SIG-M5 (cell line): ENCODE results near the gene PROM1.

Experiments
- DNase-seq: peaks from one replicate; lab custom pipeline; 2025; lab: John Stamatoyannopoulos, UW

PROM1 gene

GRCh38 chr4:16062601-16063000, 21.2 kb downstream of the PROM1 start:
- DNase-seq: no peak

DNA sequence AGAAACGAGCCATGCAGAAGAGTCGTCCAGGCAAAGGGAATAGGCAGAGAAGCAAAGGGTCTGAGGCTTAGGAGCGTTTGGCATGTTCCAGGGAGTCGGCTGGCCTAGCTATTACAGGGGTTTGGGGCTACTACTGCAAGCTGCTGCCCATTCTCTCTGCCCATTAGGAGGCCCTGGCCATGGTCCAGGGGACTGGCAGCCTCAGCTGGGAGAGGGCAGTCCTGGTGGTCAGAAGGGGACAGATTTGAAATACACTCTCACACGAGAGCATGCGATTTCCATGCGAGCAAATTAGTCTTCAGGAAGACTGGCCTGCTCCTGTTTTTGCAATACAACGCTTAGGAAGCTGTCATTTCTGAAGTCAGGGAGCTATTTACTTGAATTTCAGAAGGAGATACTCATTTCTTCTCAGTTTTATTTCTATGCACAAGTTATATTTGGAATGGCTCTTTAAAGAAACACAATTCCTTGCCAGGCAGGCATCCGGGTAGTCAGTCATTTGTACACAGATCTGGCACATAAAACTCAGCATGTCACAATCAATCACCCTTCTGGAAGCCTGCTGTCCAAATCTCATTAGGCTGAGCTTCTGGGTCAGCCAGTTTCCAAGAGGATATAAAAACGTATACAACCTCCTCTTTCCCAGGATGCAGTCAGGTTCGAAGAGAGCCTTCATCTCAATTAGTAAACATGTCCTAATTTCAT, 27.0 kb downstream of the PROM1 start:
- no peak for DNase-seq

DNA sequence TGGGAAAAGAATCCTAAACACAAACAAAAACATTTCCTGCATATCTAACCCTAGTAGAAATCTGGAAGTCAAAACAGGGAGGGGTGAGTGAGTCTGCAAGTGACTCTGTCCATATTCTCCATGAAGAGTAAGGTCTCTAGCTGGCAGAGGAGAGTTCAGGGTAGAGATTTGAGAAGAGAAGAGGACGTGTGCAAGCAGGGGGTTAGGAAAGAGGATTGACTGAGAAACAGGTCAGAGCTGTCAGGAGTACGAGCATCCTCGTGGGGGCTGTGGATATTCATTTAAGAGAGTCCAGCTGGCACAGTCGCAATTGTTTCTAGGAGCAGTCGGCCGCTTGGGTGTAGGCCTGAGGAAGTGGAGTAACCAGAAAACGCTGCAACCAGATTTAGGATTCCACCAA, 27.9 kb downstream of the PROM1 start:
- no peak for DNase-seq

- no peak for DNase-seq
These were observed 28.4 kb downstream of the PROM1 start for GRCh38 chr4:16055471-16055870.

DNA sequence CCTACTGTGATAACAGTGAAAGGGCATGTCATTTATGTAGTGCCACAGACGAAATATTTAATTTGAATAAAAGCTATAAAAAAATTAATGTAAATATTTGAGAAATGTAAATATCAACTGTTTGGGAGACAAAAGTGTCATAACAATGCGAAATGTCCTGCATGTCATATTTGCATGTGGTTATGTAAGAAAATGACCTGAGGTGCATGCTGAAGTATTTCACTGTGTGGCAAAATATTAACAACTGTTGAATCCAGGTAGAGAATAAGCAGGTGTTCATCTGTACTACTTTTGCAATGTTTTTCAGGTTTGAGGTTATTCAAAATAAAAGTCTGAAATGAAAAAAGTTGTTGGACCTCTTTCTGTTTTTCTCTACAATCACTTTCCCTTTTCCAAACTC, 30.9 kb downstream of the PROM1 start:
- no peak for DNase-seq

- no peak for DNase-seq
These were observed 31.8 kb downstream of the PROM1 start for GRCh38 chr4:16051980-16052379.

GRCh38 chr4:16051132-16051531, 32.7 kb downstream of the PROM1 start:
- DNase-seq: no peak

GRCh38 chr4:16050669-16051068, 33.2 kb downstream of the PROM1 start:
- no peak for DNase-seq

DNA sequence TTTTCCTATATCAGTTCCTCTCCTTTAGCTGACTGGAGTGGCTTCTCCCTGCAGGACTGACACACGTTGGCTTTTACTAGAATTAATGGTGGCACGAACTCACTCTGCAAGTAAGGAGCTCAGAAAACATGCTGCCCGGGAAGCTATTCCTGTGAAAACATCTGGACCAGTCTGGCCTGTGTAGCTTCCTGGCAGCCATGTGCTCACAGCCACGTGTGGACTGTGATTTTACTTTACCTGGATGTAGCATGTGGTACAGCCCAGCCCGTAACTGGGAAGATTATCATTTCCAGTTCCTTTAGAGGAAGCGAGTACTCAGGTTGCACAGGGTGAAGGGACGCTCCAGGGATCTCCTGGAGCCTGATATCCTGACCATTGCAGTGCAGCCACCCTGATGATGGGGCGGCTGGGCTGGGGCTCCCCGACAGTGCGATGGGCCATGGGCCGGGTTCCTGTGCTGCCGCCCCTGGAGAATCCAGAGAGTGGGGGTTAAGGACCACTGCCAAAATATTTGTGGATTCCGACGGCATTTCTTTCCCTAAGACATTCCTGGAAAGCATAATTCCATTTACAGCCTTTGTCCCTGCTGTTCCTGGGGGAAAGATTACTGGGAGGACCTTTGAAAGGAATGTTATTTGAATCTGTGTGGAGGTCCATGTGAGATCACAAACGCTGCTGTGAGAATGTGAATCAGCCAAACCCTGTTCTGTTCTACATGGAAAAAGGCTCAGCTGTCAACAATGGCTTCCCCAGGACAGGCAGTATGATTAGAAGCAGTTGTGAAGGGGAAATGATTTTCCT, 35.0 kb downstream of the PROM1 start:
- no peak for DNase-seq

GRCh38 chr4:16045687-16046086, 38.1 kb downstream of the PROM1 start:
- DNase-seq: no peak

GRCh38 chr4:16043642-16044498, 40.0 kb downstream of the PROM1 start:
- no peak for DNase-seq

DNA sequence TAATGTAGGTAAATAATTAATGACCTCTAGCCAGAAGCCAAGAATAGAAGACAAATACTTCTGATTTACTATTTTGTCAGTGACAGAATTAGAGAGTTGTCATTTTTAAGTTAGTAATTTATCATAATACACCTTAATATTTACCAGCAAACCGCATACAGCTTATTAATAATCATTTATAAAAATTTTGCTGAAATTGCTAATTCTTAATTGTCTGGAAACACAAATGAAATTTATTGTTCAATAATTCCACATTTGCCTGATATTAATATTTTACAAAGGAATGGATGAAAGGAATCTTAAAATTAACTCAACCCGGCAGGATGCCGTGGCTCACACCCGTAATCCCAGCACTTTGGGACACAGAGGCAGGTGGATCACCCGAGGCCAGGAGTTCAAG, 44.7 kb downstream of the PROM1 start:
- DNase-seq: no peak

DNA sequence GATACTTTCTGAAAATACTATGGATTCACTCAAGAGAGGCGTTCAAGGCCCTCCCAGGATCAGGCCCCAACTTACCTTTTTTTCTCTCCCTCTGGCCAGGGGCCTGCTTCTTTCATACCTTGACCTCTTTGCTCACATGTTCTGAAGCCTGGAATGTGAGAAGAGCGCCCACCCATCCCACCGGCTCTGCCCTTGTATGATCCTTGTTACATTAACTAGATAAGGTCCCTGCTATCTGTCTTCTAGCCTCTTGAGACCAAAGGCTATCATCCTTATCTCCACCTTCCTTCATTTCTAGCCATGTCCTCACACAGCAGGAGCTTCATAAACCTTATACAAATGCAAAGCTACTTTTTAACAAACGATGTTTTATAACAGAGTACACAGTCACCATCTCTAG, 45.9 kb downstream of the PROM1 start:
- no peak for DNase-seq

DNA sequence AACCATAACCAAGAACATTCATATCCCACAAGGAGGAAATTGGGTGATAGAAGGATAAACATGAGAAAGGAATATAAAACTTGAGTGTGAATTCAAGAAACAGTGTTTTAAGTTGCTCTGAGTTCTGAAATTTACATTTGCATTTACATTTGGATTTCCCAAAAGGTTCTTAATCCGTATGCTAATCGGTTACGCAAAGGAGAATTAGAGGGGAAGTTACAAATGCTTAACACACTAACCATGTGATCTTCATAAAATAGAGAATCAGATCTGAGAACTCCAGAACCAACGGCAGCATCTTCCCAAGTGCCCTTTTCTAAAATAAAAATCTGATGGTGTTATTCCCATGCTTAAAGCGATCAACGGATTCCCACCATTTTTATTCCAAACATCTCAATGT, 48.0 kb downstream of the PROM1 start:
- no peak for DNase-seq

GRCh38 chr4:16034010-16034748, 49.6 kb downstream of the PROM1 start:
- DNase-seq: no peak

GRCh38 chr4:16032396-16032770, 51.4 kb downstream of the PROM1 start:
- DNase-seq: no peak

- no peak for DNase-seq
These were observed 52.1 kb downstream of the PROM1 start for GRCh38 chr4:16031546-16032395.

GRCh38 chr4:16029886-16030285, 53.9 kb downstream of the PROM1 start:
- DNase-seq: no peak

- DNase-seq: no peak
These were observed 54.6 kb downstream of the PROM1 start for GRCh38 chr4:16029262-16029661.

DNA sequence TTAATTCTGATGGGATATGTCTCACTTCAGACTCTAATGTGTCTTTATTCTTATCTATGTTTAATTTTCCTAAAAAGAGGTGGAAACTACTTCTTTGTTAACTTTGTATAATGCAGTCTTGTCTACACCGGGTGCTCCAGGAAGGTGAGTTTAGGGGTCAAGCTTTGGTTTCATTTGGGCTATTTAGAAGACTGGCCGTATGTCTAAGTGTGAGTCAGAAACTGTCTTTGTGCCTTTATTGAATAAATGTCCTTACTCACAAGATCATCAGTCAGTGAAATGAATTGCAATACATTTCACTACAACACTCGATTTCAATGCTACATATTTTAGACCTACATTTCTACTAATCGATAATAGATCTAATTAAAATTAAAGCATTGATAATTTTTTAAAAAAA, 56.2 kb downstream of the PROM1 start:
- DNase-seq: no peak

DNA sequence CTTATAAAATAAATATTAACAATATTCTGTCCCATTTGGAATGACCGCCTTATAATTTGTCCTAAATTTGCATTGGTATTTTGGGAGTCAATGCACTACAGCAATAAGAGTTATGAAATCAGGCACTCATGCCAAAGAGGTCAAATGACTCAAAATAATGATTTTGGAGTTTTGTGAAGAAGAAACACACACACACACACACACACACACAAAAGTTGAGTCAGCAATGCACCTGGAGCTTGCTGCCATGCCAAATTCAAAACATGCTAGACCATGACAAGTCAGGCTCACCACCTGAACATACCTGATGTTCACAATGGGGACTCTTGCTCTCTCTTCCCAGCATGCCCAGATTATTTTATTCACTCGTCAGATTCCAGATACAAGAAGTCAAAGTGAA, 56.7 kb downstream of the PROM1 start:
- DNase-seq: no peak
